Fibroblast of the aortic adventitia (primary cell): Measurements from ENCODE around the gene MMP15. TPM values are rescaled to one million over a fixed set of nuclear protein-coding genes. Genes with fewer than 3 reads are reported as not detected.
A peak's percentile ranks its signal among the peaks of the same experiment; 100 is the strongest.
"Not testable (repeated sequence)": the region's sequence is repeated elsewhere in the genome, so short reads cannot be mapped to it uniquely, and the experiment has no call there.

Experiments
- DNase-seq: peaks from one replicate; pipeline ENCODE4 v3.0.0-alpha.2; 2010; ENCODE audit warnings: low read depth
- H3K4me3 ChIP-seq: 2 replicates; pipeline ENCODE4 v1.5.1; 2011; ENCODE audit warnings: low read depth, mild to moderate bottlenecking, control low read depth, low read length, moderate library complexity
- total RNA-seq: library from RNA; depleted of rRNA; stranded (reverse); fragments of >200 nt; gene quantifications from 2 replicates; pipeline ENCODE4 v1.2.3, GENCODE V29; 2012; ENCODE audit warnings: low replicate concordance
- TF ChIP-seq, protein P1 (sequence below): IDR thresholded peaks from 2 replicates; pipeline ENCODE4 v1.5.1; 2011; ENCODE audit warnings: mild to moderate bottlenecking, low read length, control low read depth, inconsistent platforms; ENCODE audit not compliant: insufficient read depth

The MMP15 gene
- total RNA-seq, 1 donor: 2.4 TPM

- peak within 1 kb of the TSS; percentile 91 for H3K4me3 ChIP-seq
- no peak for DNase-seq
- TF ChIP-seq, protein P1, sequence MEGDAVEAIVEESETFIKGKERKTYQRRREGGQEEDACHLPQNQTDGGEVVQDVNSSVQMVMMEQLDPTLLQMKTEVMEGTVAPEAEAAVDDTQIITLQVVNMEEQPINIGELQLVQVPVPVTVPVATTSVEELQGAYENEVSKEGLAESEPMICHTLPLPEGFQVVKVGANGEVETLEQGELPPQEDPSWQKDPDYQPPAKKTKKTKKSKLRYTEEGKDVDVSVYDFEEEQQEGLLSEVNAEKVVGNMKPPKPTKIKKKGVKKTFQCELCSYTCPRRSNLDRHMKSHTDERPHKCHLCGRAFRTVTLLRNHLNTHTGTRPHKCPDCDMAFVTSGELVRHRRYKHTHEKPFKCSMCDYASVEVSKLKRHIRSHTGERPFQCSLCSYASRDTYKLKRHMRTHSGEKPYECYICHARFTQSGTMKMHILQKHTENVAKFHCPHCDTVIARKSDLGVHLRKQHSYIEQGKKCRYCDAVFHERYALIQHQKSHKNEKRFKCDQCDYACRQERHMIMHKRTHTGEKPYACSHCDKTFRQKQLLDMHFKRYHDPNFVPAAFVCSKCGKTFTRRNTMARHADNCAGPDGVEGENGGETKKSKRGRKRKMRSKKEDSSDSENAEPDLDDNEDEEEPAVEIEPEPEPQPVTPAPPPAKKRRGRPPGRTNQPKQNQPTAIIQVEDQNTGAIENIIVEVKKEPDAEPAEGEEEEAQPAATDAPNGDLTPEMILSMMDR: no peak
These were observed 25.4 kb upstream of the MMP15 start, which contains the start of gene ZNF319 for GRCh38 chr16:57999971-58000705. Gene ZNF319, minus strand, starts transcription at chr16:58000672. Its CDS starts 2,407 bp downstream, at chr16:57998265.

- peak; percentile 67 for DNase-seq
- peak within 1 kb of the TSS; percentile 91 for H3K4me3 ChIP-seq
- TF ChIP-seq, protein P1: peak; percentile 57
These were observed 24.6 kb upstream of the MMP15 start, which contains the start of gene USB1 for GRCh38 chr16:58000706-58001676. Gene USB1, plus strand, starts transcription at chr16:58001407. Its CDS starts 77 bp downstream, at chr16:58001484.

DNA sequence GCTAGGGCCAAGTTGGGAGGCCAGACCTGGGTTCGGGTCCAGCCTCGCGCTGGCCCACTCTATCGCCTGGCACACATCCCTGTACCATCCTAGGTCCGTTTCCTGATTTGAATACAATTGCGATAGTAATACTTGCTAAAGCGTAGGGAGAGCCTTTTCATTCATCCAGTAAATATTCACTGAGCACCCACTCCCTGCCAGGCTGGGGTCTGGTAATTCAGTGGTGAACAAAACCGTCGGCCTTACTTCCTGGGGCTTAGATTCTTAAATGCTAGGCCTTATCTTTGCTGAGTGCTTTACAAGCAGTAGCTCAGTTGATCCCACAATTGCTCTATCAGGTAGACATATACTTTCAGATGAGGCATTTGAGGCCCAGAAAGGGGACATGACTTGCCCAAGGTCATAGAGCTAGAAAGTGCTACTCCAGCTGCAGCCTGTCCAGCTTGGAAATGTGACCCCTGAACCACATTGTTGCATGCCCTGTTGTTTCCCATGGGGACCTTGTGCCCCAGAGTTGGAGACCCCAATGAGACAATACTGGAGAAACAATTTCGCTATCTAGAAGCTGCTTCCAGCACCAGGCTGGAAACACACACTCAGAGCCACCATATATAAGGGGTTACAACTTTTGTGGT, 23.7 kb upstream of the MMP15 start:
- H3K4me3 ChIP-seq: peak overlapping the region; percentile 91
- no peak for DNase-seq
- TF ChIP-seq, protein P1: no peak

DNA sequence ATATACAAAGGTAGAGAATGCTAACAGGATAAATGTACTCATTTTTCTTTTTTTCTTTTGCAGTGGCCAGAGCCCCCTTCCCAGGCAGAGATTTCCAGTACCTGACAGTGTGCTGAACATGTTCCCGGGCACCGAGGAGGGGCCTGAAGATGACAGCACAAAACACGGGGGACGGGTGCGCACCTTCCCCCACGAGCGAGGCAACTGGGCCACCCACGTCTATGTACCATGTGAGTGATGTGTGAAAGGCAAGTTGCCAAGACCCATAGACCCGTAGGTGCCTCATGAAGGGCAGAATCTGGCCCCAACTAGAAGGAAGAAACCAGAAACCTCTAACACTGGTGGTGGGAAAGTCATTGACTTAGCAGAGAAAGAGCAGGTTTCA, 23.1 kb upstream of the MMP15 start:
- TF ChIP-seq, protein P1: no peak
- no peak overlapping the region for H3K4me3 ChIP-seq
- no peak for DNase-seq

DNA sequence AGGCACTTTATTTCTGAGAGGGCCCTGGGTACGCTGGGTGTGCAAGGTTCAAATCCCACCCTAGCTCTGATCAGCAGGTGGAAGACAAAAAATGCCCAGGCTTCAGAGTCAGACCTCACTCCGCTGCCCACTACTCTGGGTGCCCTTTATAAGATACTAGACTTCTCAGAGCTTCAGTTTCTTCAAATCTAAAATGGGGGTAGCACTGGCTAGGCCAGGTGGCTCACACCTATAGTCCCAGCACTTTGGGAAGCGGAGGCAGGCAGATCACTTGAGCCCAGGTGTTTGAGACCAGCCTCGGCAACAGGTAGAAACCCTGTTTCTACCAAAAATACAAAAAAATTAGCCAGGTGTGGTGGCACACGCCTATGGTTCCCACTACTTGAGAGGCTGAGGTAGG, 22.6 kb upstream of the MMP15 start:
- TF ChIP-seq, protein P1: no peak
- no peak for DNase-seq
- H3K4me3 ChIP-seq: no peak overlapping the region

GRCh38 chr16:58004736-58005135, 20.8 kb upstream of the MMP15 start:
- not testable (repeated sequence) for H3K4me3 ChIP-seq, DNase-seq
